GM13977 (cell line): Measurements from ENCODE around the gene TACC2.

Experiments
- DNase-seq: peaks from one replicate; pipeline ENCODE4 v3.0.0; 2012; ENCODE audit warnings: low spot score
- in situ Hi-C: fragments of 300-500 bp; cut with MboI; formaldehyde crosslinking; loops from one replicate; pipeline ENCODE4 v1.12.0; 2022; ENCODE audit warnings: low sequenced_read_pairs, low pct_unique_long_range_greater_than_20kb, mixed read lengths, inconsistent platforms; ENCODE audit not compliant: unreplicated experiment
- TF ChIP-seq, protein P1 (sequence below): IDR thresholded peaks from 2 replicates; pipeline ENCODE4 v1.5.1; 2012; ENCODE audit warnings: mild to moderate bottlenecking, control low read depth; ENCODE audit not compliant: insufficient read depth; ENCODE audit errors: extremely low read depth, missing control alignments

The TACC2 gene

DNA sequence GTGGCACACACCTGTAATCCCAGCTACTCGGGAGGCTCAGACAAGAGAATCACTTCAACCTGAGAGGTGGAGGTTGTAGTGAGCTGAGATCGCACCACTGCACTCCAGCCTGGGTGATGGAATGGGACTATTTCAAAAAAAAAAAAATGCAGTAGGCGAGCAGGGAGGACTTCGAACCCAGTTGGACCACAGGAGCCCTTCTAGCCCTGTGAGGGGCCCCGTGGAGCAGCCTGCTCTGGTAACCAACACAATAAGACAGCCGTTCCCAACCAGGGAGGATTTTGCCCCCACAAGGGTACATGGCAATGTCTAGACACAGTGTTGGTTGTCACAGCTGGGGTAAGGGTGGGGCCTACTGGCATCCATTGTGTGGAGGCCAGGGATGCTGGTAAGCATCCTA is 218.2 kb downstream of the TACC2 start:
- no peak for DNase-seq
- TF ChIP-seq, protein P1, sequence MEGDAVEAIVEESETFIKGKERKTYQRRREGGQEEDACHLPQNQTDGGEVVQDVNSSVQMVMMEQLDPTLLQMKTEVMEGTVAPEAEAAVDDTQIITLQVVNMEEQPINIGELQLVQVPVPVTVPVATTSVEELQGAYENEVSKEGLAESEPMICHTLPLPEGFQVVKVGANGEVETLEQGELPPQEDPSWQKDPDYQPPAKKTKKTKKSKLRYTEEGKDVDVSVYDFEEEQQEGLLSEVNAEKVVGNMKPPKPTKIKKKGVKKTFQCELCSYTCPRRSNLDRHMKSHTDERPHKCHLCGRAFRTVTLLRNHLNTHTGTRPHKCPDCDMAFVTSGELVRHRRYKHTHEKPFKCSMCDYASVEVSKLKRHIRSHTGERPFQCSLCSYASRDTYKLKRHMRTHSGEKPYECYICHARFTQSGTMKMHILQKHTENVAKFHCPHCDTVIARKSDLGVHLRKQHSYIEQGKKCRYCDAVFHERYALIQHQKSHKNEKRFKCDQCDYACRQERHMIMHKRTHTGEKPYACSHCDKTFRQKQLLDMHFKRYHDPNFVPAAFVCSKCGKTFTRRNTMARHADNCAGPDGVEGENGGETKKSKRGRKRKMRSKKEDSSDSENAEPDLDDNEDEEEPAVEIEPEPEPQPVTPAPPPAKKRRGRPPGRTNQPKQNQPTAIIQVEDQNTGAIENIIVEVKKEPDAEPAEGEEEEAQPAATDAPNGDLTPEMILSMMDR, result no peak
- in situ Hi-C loops, result no loop called here

DNA sequence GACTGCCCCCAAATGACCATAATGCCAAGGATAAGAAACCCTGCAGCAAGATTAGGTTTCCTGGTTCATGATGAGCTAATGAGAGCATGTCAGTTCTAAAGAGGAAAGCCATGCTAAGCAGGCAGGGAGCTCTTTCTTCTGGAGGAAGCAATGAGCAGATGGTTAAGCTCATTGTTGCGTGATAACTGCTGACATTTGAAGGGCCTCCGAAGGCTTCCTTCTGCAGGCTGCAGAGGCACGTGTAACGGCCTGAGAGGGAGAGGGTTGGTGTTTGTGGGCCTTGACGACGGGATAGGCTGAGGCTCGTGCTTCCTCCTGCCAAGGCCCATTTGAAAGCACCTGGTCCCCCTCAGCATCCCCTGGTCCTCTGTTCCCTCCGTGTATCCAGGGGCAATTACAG is 218.6 kb downstream of the TACC2 start:
- TF ChIP-seq, protein P1, result no peak
- in situ Hi-C loops, result no loop called here
- no peak for DNase-seq

DNA sequence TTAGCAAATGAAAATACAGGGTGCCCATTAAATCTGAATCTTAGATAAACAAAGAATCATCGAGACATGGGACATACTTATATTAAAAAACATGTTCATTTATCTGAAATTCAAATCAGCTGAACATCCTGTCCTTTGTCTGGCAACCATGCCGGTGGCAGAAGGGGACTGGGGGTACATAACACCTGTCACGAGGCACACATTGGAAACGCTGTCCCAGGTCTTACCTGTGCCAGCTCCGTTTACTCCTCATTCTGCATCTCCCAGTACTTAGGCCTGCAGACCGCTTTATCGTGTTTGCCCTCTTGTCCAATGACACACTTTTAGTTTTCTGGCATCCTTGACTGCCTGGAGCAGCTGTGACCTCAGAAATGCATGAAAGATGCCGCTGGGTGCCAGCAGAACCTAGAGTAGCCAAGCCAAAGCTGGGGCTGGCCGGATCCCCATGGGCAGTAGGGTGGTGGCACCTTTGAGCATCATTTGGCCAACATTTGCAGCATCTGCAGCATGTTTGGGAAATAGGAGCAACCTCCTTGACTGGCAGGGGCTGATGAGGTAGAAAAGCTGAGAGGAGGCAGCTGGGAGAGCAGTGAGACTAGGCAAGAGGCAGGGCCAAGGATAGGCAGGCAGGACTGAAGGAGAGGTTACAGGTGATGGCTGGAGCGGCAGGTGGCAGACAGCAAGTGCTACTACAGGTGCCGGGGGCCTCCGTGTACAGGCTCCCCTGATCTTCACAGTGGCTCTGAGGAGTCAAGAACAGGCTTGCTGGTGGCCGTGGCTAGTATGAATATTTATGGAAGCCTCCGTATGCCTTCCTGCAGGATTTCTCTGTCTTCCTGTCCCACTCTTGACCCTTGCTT is 219.8 kb downstream of the TACC2 start:
- no peak for DNase-seq
- in situ Hi-C loops, result no loop called here
- TF ChIP-seq, protein P1, result no peak

DNA sequence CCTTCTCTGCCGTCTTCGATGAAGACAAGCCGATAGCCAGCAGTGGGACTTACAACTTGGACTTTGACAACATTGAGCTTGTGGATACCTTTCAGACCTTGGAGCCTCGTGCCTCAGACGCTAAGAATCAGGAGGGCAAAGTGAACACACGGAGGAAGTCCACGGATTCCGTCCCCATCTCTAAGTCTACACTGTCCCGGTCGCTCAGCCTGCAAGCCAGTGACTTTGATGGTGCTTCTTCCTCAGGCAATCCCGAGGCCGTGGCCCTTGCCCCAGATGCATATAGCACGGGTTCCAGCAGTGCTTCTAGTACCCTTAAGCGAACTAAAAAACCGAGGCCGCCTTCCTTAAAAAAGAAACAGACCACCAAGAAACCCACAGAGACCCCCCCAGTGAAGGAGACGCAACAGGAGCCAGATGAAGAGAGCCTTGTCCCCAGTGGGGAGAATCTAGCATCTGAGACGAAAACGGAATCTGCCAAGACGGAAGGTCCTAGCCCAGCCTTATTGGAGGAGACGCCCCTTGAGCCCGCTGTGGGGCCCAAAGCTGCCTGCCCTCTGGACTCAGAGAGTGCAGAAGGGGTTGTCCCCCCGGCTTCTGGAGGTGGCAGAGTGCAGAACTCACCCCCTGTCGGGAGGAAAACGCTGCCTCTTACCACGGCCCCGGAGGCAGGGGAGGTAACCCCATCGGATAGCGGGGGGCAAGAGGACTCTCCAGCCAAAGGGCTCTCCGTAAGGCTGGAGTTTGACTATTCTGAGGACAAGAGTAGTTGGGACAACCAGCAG is 221.7 kb downstream of the TACC2 start:
- TF ChIP-seq, protein P1, result no peak
- DNase-seq, result no peak
- in situ Hi-C loops, result no loop called here

DNA sequence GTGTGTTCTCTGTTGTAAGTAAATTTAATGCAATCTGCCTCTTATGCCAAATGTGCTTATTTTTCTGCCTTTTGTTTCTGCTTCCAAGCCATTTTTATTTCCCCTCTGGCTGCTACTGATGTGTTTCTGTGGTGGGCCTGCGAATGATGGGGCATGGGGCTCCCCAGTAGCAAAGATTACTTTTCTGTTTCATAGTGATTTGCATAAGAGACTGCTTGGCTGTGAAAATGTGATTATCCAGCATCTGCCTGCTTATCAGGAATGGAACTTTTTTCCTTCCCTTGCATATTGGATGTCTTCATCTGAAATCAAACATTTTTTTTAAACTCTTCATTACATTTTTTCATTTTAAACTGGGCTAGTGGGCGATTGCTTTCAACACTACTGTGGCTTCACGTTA is 224.4 kb downstream of the TACC2 start:
- TF ChIP-seq, protein P1, result no peak
- no peak for DNase-seq
- in situ Hi-C loops, result no loop called here

DNA sequence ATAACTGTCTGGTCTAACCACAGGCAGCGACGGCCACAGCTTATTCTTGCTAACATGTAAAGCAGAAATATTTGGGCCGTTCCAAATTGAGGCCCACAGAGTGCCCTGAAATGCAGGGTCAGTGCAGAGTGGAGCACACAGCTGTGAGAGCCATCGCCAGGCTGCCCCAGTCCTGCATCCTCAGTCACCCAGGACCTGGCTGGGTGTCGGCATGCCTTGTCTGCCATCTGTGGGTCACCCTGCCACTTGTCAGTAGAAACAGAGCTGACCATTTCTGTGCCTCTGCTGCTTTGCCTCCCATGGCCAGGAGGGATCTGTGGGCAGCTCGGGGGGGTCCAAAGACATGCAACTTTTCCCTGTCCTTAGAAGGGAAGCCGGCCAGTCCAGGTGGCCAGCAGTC is 224.8 kb downstream of the TACC2 start:
- TF ChIP-seq, protein P1, result no peak
- no peak for DNase-seq
- in situ Hi-C loops, result no loop called here
